Stimulated activated CD4-positive, alpha-beta T cell treated with anti-CD3 and anti-CD28 coated beads, TNF-alpha, amount 100 ng/mL, for 4 hours (primary cell): ENCODE measurements around the gene AQP12B.

Experiments
- DNase-seq, 3 experiments: peaks; one replicate each; pipeline ENCODE4 v3.0.0-alpha.2; 2020; ENCODE audit warnings: low read depth in 3 of 3

Gene AQP12B

DNA sequence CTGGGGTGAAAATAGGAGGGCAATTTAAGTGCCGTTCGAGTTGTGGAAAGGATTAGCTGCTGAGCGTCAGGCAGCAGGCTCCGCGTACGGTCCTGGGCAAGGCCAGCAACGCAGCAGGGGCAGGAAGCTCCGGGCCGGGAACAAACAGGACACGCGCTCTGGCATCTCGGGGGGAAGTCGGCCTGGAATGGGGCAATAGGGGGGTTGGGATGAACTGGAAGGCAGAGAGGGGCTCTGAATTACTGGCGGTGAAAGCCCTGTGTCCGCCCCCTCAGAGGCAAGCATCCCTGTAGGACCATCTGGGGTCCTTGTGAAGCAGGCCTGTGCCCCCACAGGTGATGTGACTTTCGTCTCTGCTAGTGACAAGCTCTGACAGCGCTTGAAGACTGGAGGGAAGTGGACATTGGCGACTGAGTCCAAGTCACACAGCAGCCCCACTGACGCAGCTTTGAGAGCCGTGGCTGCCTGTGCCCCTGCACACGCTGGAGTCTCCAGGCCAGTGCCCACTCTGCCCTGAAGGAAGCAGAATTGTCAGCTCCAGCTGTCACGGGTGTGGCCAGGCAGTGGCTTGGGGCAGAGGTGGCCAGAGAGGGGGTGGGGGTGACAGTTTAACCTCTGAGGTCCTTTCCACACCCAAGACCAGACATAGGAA lies 35.1 kb downstream of the AQP12B start:
- no peak for DNase-seq

DNA sequence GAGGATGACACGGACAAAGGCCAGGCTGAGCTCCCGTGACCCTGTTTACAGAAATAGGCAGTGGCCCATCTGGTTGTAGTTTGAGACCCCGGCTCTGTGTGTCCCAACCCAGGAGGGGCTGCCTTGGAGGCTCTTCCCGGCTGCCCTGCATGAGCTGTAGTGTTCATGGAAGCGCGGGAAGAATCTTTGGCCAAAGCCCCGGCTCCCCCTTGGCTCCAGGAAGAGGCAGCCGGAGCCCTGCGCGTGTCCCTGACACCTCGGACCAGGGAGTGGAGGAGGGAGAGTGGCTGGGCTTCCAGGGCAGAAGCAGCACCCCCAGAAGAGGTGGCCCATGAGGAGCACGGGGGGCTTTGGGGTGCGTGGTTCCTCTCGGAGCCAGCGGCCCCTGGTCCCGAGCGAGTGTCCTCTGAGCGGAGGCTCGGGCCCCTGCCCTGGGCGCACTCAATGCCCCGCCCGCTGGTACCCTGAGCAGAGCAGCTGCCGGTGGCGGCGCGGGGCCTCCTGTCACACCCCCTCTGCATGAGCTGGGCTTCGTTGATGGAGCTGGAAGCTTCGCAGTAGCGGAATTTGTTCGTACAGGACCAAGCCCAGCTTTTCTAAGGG lies 35.7 kb downstream of the AQP12B start:
- no peak for DNase-seq

- DNase-seq = no peak
Observed at GRCh38 chr2:240646176-240646899, 36.3 kb downstream of the AQP12B start.

DNA sequence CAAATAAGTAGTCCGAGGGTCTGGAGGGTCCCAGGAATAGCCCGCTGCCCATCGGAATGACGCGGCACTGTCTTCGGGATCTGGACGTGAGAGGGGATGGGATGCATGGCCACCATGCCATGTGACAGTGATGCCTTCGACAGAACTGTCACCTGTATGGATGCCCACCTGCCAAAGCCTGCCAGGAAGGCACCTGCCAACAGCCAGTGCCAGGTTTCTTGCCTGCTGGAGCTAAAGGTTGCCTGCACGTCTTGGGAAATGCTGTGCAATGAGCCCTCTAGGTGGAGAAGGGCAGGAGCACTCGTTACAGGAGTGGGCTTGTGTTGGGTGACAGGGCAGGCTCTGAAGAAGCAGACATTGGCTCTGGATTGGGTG lies 36.9 kb downstream of the AQP12B start:
- no peak for DNase-seq

- DNase-seq = no peak
Observed at GRCh38 chr2:240645346-240645745, 37.3 kb downstream of the AQP12B start.

GRCh38 chr2:240644859-240645301 lies 37.8 kb downstream of the AQP12B start:
- no peak for DNase-seq

DNA sequence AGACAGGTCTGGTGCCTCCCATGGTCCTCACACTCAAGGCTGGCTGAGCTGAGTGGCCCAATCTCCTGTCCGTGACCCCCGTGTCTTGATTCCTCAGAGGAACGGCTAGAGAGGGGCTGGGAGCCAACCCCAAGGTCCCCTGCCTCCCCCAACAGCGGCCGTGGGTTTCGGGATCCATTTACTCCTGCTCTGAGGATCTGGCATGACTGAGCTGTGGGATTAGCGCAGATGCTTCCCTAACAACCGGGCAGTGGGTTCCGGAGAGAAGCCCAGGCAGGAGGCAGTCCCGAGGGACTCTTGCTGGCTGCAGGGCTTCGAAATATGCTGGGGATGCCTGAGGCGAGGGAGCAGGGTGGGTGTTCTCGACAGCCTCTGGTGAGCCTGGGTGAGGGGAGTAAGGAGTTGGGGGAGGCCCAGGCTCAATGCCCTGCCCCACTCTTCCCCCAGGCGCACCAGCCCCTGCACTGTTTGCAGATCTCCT lies 38.5 kb downstream of the AQP12B start:
- DNase-seq = no peak

DNA sequence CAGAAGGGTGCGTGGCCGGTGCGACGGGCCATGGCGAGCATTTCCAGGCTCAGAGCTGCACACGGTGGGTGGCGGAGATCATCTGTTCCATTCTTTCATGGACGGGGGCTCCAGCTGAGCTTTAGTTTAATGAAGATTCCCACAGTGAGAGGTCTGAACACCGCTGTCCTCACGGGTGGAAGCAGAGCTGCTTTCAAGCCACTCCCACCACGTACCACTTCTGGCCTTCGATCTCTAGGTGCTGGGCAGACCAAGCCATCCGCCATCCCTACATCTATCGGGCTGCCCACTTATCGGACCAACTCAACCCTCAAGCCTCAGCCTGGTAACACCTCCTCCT lies 38.9 kb downstream of the AQP12B start:
- DNase-seq = no peak

DNA sequence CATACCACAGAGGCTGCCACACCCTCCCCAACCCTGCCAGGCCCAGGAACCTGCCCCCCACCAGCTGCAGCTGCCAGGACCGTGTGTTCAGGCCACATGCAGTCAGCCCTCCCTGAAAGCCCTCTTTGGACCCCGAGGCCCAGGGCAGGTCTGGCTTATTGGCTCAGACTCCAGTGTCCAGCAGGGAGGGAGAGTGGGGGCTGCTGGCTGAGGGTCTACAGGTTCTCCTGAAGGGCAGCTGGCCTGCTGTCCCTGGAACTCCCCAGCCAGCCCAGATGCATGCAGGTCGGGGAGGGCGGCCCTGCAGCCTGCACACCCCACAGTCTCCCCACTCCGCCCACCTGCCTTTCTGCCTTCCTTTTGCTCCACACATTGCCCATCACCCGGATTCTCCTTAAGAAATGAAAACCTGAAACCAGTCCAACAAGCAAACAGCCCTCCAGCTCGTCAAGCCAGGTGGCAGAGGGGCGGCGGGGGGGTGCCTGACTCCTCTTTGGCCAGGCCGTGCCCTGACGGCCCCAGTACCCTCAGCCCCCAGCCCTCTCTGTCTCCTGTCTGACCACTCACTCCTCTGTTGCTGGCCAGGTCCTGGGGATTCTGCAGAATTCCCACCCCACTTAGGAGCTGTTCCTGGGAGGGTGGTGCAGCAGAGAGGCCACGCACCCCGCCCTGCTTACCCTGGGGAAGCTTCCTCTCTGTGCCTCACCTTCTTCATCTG lies 39.4 kb downstream of the AQP12B start:
- no peak for DNase-seq

DNA sequence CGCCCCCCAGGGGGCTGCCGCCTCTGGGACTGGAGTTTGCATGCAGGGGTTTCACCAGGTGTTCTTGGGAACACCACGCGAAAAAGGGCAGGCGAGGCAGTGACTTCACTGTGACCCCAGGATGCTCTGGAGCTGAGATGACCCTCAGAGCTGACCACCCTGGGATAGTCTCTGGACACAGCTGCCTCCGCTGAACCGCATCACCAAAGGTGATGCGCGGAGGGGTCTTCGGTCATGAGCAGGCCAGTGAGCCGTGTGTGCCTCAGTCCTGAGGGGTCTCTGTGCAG lies 39.9 kb downstream of the AQP12B start:
- no peak for DNase-seq

GRCh38 chr2:240642061-240642805 lies 40.5 kb downstream of the AQP12B start:
- no peak for DNase-seq

DNA sequence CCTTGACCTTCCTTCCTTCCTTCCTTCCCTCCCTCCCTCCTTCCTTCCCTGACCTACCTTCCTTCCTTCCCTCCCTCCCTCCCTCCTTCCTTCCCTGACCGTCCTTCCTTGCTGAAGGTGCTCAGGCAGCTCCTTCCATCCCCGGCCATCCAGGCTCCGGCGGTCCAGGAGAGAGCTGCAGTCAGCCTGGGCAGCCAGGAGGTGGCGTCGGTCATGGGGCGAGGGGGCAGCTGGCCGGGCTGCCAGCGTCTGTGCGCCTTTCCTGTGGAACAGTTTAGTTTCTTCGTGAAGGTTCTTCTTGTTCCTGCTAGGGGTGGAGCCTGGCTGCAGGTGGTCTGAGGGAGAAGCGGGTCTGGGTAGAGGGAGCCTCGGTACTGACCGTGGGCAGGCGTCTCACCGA lies 41.7 kb downstream of the AQP12B start:
- no peak for DNase-seq

DNA sequence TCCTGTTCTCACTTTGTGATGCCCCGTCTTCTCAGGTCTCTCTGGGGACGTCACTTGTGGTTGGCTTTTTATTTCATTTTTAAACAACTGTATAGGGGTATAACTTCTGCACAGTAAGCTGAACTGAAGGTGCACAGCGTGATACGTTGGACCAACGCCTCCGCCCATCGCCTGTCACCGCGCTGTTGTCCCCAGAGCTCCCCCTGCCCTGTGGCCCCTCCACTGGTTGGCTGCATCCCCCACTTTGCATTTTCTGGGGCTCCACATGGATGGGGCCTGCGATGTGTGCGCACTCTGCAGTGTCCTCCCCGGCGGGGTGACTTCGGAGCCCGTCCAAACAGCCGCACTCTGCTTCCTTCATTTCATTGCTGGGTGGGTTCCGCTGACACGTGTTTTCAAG lies 43.1 kb downstream of the AQP12B start:
- no peak for DNase-seq

- no peak for DNase-seq
Observed at GRCh38 chr2:240638512-240639160, 44.0 kb downstream of the AQP12B start.

DNA sequence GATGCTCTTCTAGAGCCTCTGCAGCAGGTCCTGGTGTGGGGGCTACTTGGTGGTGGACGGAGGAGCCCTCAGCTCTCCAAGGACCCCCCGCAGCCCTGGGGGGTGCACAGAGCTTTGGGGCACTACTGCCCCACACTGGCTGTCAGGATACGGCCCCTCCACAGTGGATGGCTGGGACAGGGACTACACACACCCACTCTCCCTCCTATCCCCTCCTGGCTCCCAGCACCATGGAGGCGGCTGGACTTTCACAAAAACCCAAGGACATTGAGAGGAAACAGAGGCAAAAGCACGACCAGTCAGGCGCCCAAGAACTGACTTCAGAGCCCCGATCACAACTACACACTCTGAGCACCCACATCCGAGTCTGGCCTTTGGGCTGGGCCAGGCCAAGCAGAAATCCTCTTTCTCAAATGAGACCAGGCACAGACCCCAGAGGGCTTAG lies 44.8 kb downstream of the AQP12B start:
- DNase-seq = no peak

DNA sequence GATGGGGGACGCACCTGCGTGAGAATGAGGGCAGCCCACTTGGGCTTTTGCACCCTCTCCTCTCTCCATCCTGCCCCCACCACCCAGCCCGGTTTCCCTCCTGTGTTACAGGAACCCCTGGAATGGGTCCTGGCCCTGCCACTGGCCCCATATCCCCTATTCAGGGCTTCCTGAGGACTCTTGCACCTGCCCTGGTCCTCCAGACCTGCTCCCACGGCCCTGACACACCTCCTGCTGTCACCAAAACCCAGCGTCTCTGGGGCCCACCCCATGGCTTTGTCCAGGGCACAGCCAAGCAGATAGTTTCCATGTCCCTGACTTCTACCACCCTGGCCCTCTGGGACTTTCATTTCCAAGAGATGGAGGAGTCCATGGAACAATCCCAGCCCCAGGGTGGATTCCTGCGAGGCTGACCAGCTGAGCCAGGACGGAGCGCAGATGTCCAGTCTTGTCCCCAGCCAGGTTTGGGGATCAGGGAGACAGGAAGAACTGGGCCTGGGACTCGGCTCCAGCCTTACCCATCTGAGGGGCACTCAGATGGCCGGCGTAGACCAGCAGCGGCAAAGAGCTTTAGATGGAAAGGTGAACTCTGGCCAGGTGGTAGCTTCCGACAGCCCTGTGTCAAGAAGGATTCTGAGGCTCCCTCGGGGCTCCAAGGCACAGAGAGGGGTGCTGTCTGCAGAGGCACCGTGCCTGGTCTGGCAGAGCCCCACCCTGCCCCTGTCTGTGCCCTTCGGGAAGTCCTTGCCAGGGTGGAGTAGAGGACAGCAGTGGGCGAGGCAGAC lies 45.4 kb downstream of the AQP12B start:
- DNase-seq = no peak

DNA sequence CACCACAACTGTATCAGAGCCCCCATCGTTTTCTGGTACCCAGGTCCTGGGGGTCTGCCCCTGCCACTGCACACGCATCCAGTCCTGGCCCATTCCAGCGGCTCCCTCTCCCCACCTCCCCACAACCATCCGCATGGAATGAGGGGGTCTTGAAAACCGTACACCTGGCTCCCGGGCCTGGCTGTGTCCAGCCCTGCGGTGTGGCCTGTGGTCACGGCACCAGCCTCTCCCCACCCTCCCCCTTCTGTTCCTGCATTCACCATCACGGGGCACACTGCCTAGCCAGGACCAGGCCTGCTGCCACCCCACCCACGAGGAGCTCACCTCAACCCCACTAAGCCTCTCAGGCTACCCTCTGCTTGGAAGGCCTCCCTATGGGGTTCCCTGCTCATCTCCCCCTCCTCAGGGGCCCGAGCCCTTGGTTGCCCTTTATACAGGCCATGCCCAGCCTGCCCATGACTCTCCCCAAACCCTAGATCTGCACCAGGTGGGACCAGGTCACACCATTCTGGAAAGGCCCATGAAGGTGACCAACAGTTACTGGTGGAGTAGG lies 46.0 kb downstream of the AQP12B start:
- no peak for DNase-seq

- no peak for DNase-seq
Observed at GRCh38 chr2:240635998-240636547, 46.6 kb downstream of the AQP12B start.

- no peak for DNase-seq
Observed at GRCh38 chr2:240635121-240635997, 47.3 kb downstream of the AQP12B start.
